ENCODE measurements around the gene ETNPPL.

DNA sequence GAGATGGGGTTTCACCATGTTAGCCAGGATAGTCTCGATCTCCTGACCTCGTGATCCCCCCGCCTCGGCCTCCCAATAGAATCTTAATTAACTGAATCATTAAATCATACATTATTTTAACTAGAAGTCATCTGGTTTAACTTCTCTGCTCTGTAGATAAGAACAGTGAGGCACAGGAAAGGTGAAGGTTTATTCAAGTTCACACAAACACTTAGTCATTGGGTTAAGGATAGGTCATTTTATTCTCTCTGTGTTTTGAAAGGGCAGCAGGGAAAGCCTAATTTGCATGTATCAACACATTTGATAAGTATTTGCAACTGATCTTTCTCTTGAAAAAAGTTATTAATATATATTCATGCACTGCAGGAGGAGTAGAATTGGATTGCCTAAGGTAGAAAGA, 1.1 kb upstream of the ETNPPL start:
- TF ChIP-seq CTCF (IDR thresholded peaks at IDR 0.05) = no peak
- TF ChIP-seq POLR2A (IDR thresholded peaks at IDR 0.05) = no peak

All from uterus (tissue), 2 donors.